GM12801 (cell line): ENCODE data around the gene ZNF260.

Source experiments
- TF ChIP-seq, protein P1 (sequence below): IDR thresholded peaks from one replicate; pipeline ENCODE4 v1.5.1; 2011; ENCODE audit warnings: control low read depth; ENCODE audit not compliant: insufficient read length; ENCODE audit errors: extremely low read depth

Gene ZNF260

DNA sequence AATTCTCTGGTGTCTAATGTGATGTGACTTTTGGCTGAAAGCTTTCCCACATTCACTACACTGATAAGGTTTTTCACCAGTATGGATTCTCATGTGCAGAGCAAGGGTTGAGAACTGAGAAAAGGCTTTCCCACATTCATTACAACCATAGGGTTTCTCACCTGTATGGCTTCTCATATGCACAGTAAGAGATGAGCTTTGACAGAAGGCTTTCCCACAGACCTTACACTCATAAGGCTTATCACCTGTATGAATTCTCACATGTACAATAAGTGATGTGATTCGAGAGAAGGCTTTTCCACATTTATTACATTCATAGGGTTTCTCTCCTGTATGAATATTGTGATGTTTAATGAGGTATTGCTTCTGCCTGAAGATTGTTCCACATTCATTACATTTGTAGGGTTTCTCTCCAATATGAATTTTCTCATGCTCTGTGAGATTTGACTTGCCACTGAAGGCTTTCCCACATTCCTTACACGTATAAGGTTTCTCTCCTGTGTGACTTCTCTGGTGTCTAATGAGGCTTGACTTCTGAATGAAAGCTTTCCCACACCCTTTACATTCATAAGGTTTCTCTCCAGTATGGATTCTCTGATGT, 14.0 kb downstream of the ZNF260 start:
- TF ChIP-seq, protein P1, sequence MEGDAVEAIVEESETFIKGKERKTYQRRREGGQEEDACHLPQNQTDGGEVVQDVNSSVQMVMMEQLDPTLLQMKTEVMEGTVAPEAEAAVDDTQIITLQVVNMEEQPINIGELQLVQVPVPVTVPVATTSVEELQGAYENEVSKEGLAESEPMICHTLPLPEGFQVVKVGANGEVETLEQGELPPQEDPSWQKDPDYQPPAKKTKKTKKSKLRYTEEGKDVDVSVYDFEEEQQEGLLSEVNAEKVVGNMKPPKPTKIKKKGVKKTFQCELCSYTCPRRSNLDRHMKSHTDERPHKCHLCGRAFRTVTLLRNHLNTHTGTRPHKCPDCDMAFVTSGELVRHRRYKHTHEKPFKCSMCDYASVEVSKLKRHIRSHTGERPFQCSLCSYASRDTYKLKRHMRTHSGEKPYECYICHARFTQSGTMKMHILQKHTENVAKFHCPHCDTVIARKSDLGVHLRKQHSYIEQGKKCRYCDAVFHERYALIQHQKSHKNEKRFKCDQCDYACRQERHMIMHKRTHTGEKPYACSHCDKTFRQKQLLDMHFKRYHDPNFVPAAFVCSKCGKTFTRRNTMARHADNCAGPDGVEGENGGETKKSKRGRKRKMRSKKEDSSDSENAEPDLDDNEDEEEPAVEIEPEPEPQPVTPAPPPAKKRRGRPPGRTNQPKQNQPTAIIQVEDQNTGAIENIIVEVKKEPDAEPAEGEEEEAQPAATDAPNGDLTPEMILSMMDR, result no peak

DNA sequence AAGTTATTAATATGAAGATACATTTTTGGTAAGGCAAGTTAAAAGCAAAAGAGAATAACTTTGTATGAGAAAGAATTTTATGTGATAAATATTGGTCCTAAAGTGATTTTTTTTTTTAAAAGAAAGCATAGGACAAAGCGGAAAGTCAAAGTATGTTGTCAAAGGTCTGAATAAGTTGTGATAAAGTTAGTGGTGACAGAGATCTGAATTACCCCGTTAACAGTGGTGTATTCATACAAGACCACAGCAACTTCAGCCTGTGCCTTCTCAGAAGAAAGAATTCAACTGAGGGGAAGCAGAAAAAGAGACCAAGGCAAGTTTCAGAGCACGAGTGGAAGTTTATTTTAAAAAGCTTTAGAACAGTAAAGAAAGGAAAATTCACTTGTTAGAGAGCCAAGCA, 19.7 kb downstream of the ZNF260 start:
- TF ChIP-seq, protein P1, result no peak

DNA sequence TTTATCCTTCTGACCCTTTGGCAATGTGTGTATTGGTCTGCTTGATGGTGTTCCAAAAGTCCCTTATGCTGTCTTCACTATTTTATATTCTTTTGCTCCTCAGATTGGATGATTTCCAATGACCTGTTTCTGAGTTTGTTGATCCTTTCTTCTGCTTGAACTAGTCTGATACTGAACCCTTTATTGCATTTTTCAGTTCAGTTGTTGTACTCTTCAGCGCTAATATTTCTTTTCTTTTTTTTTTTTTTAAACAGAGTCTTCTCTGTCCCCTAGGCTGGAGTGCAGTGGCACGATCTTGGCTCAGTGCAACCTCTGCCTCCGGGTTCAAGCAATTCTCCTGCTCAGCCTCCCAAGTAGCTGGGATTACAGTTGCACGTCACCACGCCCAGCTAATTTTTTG, 26.1 kb downstream of the ZNF260 start:
- TF ChIP-seq, protein P1, result no peak

DNA sequence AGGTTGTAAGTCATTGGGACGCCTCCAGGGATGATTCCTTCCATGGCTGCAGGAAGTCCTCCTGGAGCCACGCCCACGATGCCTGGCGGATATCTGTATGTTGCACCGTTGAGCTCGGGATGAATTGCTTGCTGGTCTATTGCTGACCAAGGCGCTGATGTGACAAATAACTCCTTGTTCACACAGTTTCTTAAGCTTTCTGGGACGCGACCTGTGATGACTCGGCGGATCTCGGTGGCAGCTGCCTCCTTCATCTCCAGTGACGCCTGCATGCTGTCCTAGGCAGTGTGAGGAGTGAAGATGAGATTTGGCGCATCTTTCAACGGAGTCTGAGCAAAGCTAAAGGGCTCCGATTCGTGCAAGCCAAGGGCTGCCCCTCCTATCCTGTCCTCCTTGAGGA, 31.1 kb downstream of the ZNF260 start:
- TF ChIP-seq, protein P1, result no peak

DNA sequence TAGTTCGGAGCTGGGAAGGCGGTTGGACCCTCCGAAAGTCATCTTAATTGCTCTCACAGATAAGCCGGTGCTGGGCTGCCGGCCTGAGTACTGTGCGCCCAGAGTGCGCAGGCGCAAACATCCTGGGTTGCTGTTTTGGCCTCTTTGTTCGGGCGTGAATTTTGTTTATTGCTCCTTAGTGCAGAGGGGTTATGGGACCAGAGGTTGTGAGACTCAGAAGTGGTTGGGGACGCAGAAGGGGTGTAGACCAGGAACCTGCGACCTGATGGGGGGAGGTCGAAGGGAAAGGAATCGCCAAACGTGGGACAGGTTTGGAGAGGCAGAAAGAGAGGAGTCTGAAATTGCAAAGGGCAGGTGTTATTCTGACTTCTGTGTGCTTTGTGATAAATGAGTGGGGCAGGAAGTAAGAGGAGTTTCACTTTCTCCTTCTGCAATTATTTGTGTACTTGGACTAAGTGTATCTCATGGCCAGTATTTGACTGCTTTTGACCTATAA, 38.1 kb downstream of the ZNF260 start:
- TF ChIP-seq, protein P1, result no peak

DNA sequence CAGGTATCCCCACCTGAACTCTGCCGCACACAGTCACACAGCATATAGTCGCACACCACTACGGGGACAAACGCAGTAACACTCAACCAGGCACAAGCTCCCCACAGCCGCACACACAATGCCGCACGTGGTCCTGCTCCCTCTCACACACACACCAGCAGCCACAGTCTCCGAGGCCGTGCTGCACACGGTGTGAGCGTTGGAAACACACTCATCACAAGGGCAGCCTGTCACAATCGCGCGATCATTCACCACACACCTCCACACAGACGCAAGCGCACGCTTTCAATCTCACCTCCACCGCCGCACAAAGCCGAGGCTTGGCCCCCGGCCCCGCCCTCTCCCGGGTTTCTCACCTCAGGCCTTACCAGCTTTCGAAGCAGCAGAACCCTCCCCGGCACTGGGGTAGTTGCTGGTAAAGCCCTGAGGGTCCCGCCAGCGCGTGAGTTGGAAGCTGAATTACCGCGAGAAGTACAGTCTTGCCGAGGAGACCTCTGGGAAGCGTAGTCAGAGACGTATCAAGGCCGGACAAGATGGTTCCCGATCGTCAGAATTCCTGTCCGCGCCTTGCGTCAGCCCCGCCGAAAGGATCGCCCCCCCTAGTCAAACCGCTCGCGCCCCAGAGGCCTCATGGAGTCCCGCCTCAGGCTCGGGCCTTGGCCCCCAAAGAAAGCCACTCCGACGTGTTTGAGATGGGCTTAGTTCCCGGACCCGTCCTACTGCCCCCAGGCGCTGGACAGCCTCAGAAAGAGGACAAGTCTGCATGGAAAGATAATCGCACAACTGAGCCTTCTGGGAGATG, 38.8 kb downstream of the ZNF260 start, which contains the start of gene ZNF566:
Gene ZNF566 (minus strand): TSS at position 444 of the 802 bp plus-strand sequence. CDS start 13,004 bp downstream, outside the sequence.
- TF ChIP-seq, protein P1, result no peak

DNA sequence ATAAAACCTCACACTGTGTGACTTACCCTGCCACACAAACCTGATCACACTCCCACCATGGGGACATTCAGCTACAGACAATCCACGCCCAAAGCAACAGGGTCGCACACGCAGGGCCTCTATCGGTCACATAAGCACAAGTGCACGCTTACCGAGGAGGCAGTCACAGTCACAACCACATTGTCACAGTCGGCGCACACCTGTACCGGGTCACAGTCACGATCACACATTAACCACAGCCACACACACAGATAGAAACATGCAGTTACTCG, 39.3 kb downstream of the ZNF260 start:
- TF ChIP-seq, protein P1, result no peak
